Aorta (tissue), 5 donors: Measurements from ENCODE around the gene NKIRAS2. TPM values are rescaled to one million over a fixed set of nuclear protein-coding genes. Genes with fewer than 3 reads are reported as not detected.

Source experiments
- ATAC-seq: fragments of 200-7000 bp; cut with Tn5 transposase; one replicate; pipeline ENCODE4 v1.9.1; 2022; ENCODE audit warnings: moderate library complexity; ENCODE audit not compliant: low FRiP score
- DNase-seq, 2 donors: peaks; one replicate each; pipeline ENCODE4 v3.0.0-alpha.2; 2020
- H3K27ac ChIP-seq, 2 donors: one replicate each; pipeline ENCODE4 v1.5.1; 2013; ENCODE audit warnings: low read length in 2 of 2, mild to moderate bottlenecking in 2 of 2, moderate library complexity in 2 of 2, control low read depth in 1 of 2, inconsistent platforms in 1 of 2, low read depth in 1 of 2
- H3K27me3 ChIP-seq, 2 donors: one replicate each; pipeline ENCODE4 v1.6.1; 2013; ENCODE audit warnings: control low read depth in 1 of 2, low read length in 1 of 2, mild to moderate bottlenecking in 1 of 2, moderate library complexity in 1 of 2; ENCODE audit not compliant: insufficient read depth in 2 of 2, control insufficient read depth in 1 of 2
- H3K36me3 ChIP-seq, 2 donors: one replicate each; pipeline ENCODE4 v1.6.1; 2013; ENCODE audit warnings: control low read depth in 1 of 2, low read length in 1 of 2, mild to moderate bottlenecking in 1 of 2; ENCODE audit not compliant: insufficient read depth in 2 of 2, control insufficient read depth in 1 of 2
- H3K4me1 ChIP-seq, 2 donors: one replicate each; pipeline ENCODE4 v1.6.1; 2013; ENCODE audit warnings: low read length in 2 of 2, control low read depth in 1 of 2, mild to moderate bottlenecking in 1 of 2, moderate library complexity in 1 of 2; ENCODE audit not compliant: insufficient read depth in 2 of 2, control insufficient read depth in 1 of 2
- H3K4me3 ChIP-seq, 2 donors: one replicate each; pipeline ENCODE4 v1.5.1; 2013; ENCODE audit warnings: low read length in 2 of 2, control low read depth in 1 of 2, mild to moderate bottlenecking in 1 of 2
- H3K9me3 ChIP-seq: one replicate; pipeline ENCODE4 v1.6.1; 2013; ENCODE audit warnings: mild to moderate bottlenecking, low read length; ENCODE audit not compliant: control insufficient read depth
- WGBS, 2 donors: extraction: QIAGEN DNeasy Blood & Tissue Kit; methylation state at CpG; one replicate each; pipeline ENCODE4 v1.1.7; 2013; 5-methylcytosine and 5-hydroxymethylcytosine counted together
- intact Hi-C, 2 donors: fragments of 100-400 bp; cut with DNase I; formaldehyde crosslinking; loops; one replicate each; pipeline versions ENCODE4 v1.14.2 to v1.15.0; 2022
- polyA plus RNA-seq, 2 donors: library from polyadenylated mRNA; stranded (reverse); fragments of 200-250 nt; gene quantifications; one replicate each; pipeline ENCODE4 v1.2.3, GENCODE V29; 2013
- total RNA-seq, 2 donors: library from RNA; stranded (reverse); fragmentation: NEBNext Ultra II Directional; extraction: Animal tissue kit (Norgen Biotek cat#: 25700); gene quantifications; one replicate each; pipeline ENCODE4 v1.2.1, GENCODE V29; 2021
- donor health status: healthy with polysubstance abuse.
- donor health status: Bipolar disorder and iron deficiency.
- donor health status: DM: no; HTN: no; CAD: no.
- donor health status: DM: no; HTN: no; CAD: no.
- donor health status: DM: yes; HTN: yes; CAD: no.

The NKIRAS2 gene
- total and polyA plus RNA-seq, 4 donors = 23.0 to 28.5 (median 25.3) TPM

GRCh38 chr17:42061646-42062487, 42.0 kb downstream of the NKIRAS2 start:
- Histone ChIP-seq H3K4me3 (no peak overlapping the region), H3K27ac (no peak overlapping the region), H3K36me3 (no peaks in the 10 kb centered on the region), H3K27me3 (no peaks in the 10 kb centered on the region), H3K9me3 (no peaks in the 10 kb centered on the region), H3K4me1 (no peaks in the 10 kb centered on the region)
- intact Hi-C loops = no loop called here
- WGBS, 2 donors = 67 to 70% methylated on average over 5 of the region's 5 CpGs
- ATAC-seq = no peak
- DNase-seq = no peak

- H3K4me3 ChIP-seq = no peak overlapping the region
- 87 to 89% methylated on average over 14 of the region's 14 CpGs for WGBS, 2 donors
- ATAC-seq (no peak), DNase-seq (no peak)
- no peaks in the 10 kb centered on the region for H3K4me1 ChIP-seq
- H3K27me3 ChIP-seq = no peaks in the 10 kb centered on the region
- H3K9me3 ChIP-seq = no peaks in the 10 kb centered on the region
- H3K36me3 ChIP-seq = no peaks in the 10 kb centered on the region
- H3K27ac ChIP-seq = no peak overlapping the region
- intact Hi-C loops = no loop called here
Observed at GRCh38 chr17:42062681-42063080, 42.8 kb downstream of the NKIRAS2 start.

- WGBS, 2 donors = 80 to 83% methylated on average over 2 of the region's 2 CpGs
- DNase-seq (no peak), ATAC-seq (no peak)
- Histone ChIP-seq H3K27ac (no peak overlapping the region), H3K27me3 (no peaks in the 10 kb centered on the region), H3K4me3 (no peak overlapping the region), H3K4me1 (no peaks in the 10 kb centered on the region), H3K9me3 (no peaks in the 10 kb centered on the region), H3K36me3 (no peaks in the 10 kb centered on the region)
- intact Hi-C loops = loop anchor here (5.0 kb wide), 2 partner anchors 37 to 52 kb away; no protein-coding TSS in a partner anchor
Observed at GRCh38 chr17:42065201-42065600, 45.3 kb downstream of the NKIRAS2 start.

- 39% methylated on average over 12 of the region's 12 CpGs for WGBS, 2 donors
- DNase-seq = peak; percentile 67 to 89
- Histone ChIP-seq H3K4me3 (no peak overlapping the region), H3K27me3 (no peaks in the 10 kb centered on the region), H3K9me3 (no peaks in the 10 kb centered on the region), H3K4me1 (no peaks in the 10 kb centered on the region), H3K36me3 (no peaks in the 10 kb centered on the region), H3K27ac (no peak overlapping the region)
- intact Hi-C loops = loop anchor here (5.0 kb wide), 2 partner anchors 35 to 50 kb away; no protein-coding TSS in a partner anchor
- peak; percentile 75 for ATAC-seq
Observed at GRCh38 chr17:42067371-42068091, 47.6 kb downstream of the NKIRAS2 start.

GRCh38 chr17:42068979-42069378, 49.1 kb downstream of the NKIRAS2 start:
- no peaks in the 10 kb centered on the region for H3K4me1 ChIP-seq
- no peak overlapping the region for H3K4me3 ChIP-seq
- DNase-seq = no peak
- WGBS, 2 donors = 85 to 95% methylated on average over 3 of the region's 3 CpGs
- ATAC-seq = no peak
- H3K27ac ChIP-seq = no peak overlapping the region
- H3K27me3 ChIP-seq = no peaks in the 10 kb centered on the region
- no peaks in the 10 kb centered on the region for H3K36me3 ChIP-seq
- intact Hi-C loops = loop anchor here (5.0 kb wide), 2 partner anchors 33 to 48 kb away; no protein-coding TSS in a partner anchor
- no peaks in the 10 kb centered on the region for H3K9me3 ChIP-seq

GRCh38 chr17:42071810-42072209, 51.9 kb downstream of the NKIRAS2 start:
- H3K27me3 ChIP-seq = no peaks in the 10 kb centered on the region
- 19 to 30% methylated on average over 3 of the region's 3 CpGs for WGBS, 2 donors
- no peaks in the 10 kb centered on the region for H3K4me1 ChIP-seq
- no peaks in the 10 kb centered on the region for H3K9me3 ChIP-seq
- no peaks in the 10 kb centered on the region for H3K36me3 ChIP-seq
- no peak for ATAC-seq
- H3K27ac ChIP-seq = no peak overlapping the region
- DNase-seq = no peak
- intact Hi-C loops = no loop called here
- no peak overlapping the region for H3K4me3 ChIP-seq

GRCh38 chr17:42072323-42073187, 52.7 kb downstream of the NKIRAS2 start:
- H3K27ac ChIP-seq = no peak overlapping the region
- H3K36me3 ChIP-seq = no peaks in the 10 kb centered on the region
- H3K9me3 ChIP-seq = no peaks in the 10 kb centered on the region
- H3K27me3 ChIP-seq = no peaks in the 10 kb centered on the region
- ATAC-seq = peak; percentile 30
- no peak for DNase-seq
- H3K4me1 ChIP-seq = no peaks in the 10 kb centered on the region
- no peak overlapping the region for H3K4me3 ChIP-seq
- 10% methylated on average over 54 to 67 of the region's 67 CpGs for WGBS, 2 donors
- intact Hi-C loops = no loop called here
